Measurements from ENCODE around the gene KITLG. TPM values are rescaled to one million over a fixed set of nuclear protein-coding genes. Genes with fewer than 3 reads are reported as not detected.

The KITLG gene
- total and polyA plus RNA-seq, 2 experiments from 2014 or later = 3.1 to 10.7 TPM

- no peaks in the 10 kb centered on the region for H3K36me3 Mint-ChIP-seq (ENCODE audit: low read depth)
- no peaks in the 10 kb centered on the region for H3K27me3 Mint-ChIP-seq (ENCODE audit: insufficient read depth, low read depth, poor library complexity)
- Histone ChIP-seq H3F3A (replicated peaks; ENCODE audit: low read depth) (no peaks in the 10 kb centered on the region), H4K20me1 (replicated peaks; ENCODE audit: insufficient read depth) (no peaks in the 10 kb centered on the region), H3K79me2 (replicated peaks; ENCODE audit: insufficient read depth) (no peaks in the 10 kb centered on the region), H3K4me2 (no peak overlapping the region), H3K4me3 (no peak overlapping the region), H3K36me3 (ENCODE audit: insufficient read depth) (no peaks in the 10 kb centered on the region), H3K27ac (ENCODE audit: low read depth) (no peak overlapping the region), H3K27me3 (ENCODE audit: insufficient read depth) (no peaks in the 10 kb centered on the region), H3K9me2 (ENCODE audit: insufficient read depth) (no peaks in the 10 kb centered on the region), H3K4me1 (ENCODE audit: insufficient read depth) (no peaks in the 10 kb centered on the region), H2AFZ (no peak overlapping the region)
- peaks cover 5% of the 10 kb centered on the region for H3K4me1 Mint-ChIP-seq
- no peak overlapping the region for H3K4me3 Mint-ChIP-seq
- H3K27ac Mint-ChIP-seq = no peak overlapping the region
- TF ChIP-seq JUNB (IDR thresholded peaks at IDR 0.05; ENCODE audit: unreplicated experiment) (no peak), EZH2phosphoT487 (IDR thresholded peaks at IDR 0.05; ENCODE audit: unreplicated experiment) (no peak), ZNF462 (CRISPR knock-in tag; IDR thresholded peaks at IDR 0.05) (no peak), NANOG (IDR thresholded peaks at IDR 0.05; ENCODE audit: borderline replicate concordance) (no peak)
- DNase-seq (ENCODE audit: low spot score) (no peak), ATAC-seq (no peak)
- H3K9me3 Mint-ChIP-seq = no peaks in the 10 kb centered on the region
These were observed 85.8 kb downstream of the KITLG start for GRCh38 chr12:88494520-88494919.

- no peaks in the 10 kb centered on the region for H3F3A ChIP-seq (replicated peaks; ENCODE audit: low read depth)
- H2AFZ ChIP-seq = no peak overlapping the region
- H3K27me3 ChIP-seq (ENCODE audit: insufficient read depth) = no peaks in the 10 kb centered on the region
- no peaks in the 10 kb centered on the region for H3K36me3 ChIP-seq (ENCODE audit: insufficient read depth)
- H3K4me2 ChIP-seq = no peak overlapping the region
- Mint-ChIP-seq H3K36me3 (ENCODE audit: low read depth) (no peaks in the 10 kb centered on the region), H3K27me3 (ENCODE audit: insufficient read depth, low read depth, poor library complexity) (no peaks in the 10 kb centered on the region), H3K4me1 (peaks cover 5% of the 10 kb centered on the region), H3K9me3 (no peaks in the 10 kb centered on the region), H3K27ac (no peak overlapping the region), H3K4me3 (no peak overlapping the region)
- H3K79me2 ChIP-seq (replicated peaks; ENCODE audit: insufficient read depth) = no peaks in the 10 kb centered on the region
- no peak overlapping the region for H3K4me3 ChIP-seq
- no peaks in the 10 kb centered on the region for H3K9me2 ChIP-seq (ENCODE audit: insufficient read depth)
- no peaks in the 10 kb centered on the region for H4K20me1 ChIP-seq (replicated peaks; ENCODE audit: insufficient read depth)
- no peak overlapping the region for H3K27ac ChIP-seq (ENCODE audit: low read depth)
- DNase-seq (ENCODE audit: low spot score) (no peak), ATAC-seq (no peak)
- H3K4me1 ChIP-seq (ENCODE audit: insufficient read depth) = no peaks in the 10 kb centered on the region
- TF ChIP-seq ETS1 (IDR thresholded peaks at IDR 0.05) = no peak
- no peak for TF ChIP-seq CTCF (conservative IDR thresholded peaks at IDR 0.05; ENCODE audit: low read depth in 2 of 2)
These were observed 86.6 kb downstream of the KITLG start for GRCh38 chr12:88493636-88494035.

Data from GM23338 (cell line).